SK-N-SH treated with all-trans-retinoic acid at 6 μM for 48 hours (cell line): ENCODE data around the gene G0S2.

Experiments used
- ATAC-seq: fragments of 200-7000 bp; cut with Tn5 transposase; 3 replicates; pipeline ENCODE4 v1.9.1; 2020; ENCODE audit warnings: mild to moderate bottlenecking, moderate library complexity
- ARNTL ChIP-seq: fragments of 450-650 bp; formaldehyde crosslinking; IDR thresholded peaks from 2 replicates; pipeline ENCODE4 v1.5.0; 2020; ENCODE audit warnings: low read depth, mild to moderate bottlenecking, moderate library complexity, borderline replicate concordance
- BACH2 ChIP-seq: fragments of 250-450 bp; sonication (Bioruptor Pico); IDR thresholded peaks from 2 replicates; pipeline ENCODE4 v1.9.0; 2021; ENCODE audit warnings: mild to moderate bottlenecking, borderline replicate concordance
- CSDC2 ChIP-seq: fragments of 250-450 bp; sonication (Bioruptor Pico); IDR thresholded peaks from 2 replicates; pipeline ENCODE4 v1.5.0; 2020; ENCODE audit warnings: mild to moderate bottlenecking, moderate library complexity
- ESRRG ChIP-seq: fragments of 250-450 bp; sonication (Bioruptor Pico); IDR thresholded peaks from 2 replicates; pipeline ENCODE4 v1.6.1; 2021; ENCODE audit warnings: mild to moderate bottlenecking
- GLIS3 ChIP-seq: fragments of 250-450 bp; sonication (Bioruptor Pico); IDR thresholded peaks from 2 replicates; pipeline ENCODE4 v1.5.0; 2020; ENCODE audit warnings: mild to moderate bottlenecking, moderate library complexity
- ISL1 ChIP-seq: fragments of 250-450 bp; sonication (Bioruptor Pico); IDR thresholded peaks from 2 replicates; pipeline ENCODE4 v2.1.2; 2022; ENCODE audit warnings: mild to moderate bottlenecking, moderate library complexity
- OSR1 ChIP-seq: fragments of 250-450 bp; sonication (Bioruptor Pico); IDR thresholded peaks from 2 replicates; pipeline ENCODE4 v1.8.0; 2022; ENCODE audit warnings: moderate library complexity, mild to moderate bottlenecking, inconsistent platforms
- PPARA ChIP-seq: fragments of 250-450 bp; sonication (Bioruptor Pico); IDR thresholded peaks from 2 replicates; pipeline ENCODE4 v1.5.0; 2020; ENCODE audit warnings: mild to moderate bottlenecking, borderline replicate concordance
- RARB ChIP-seq: fragments of 250-450 bp; sonication (Bioruptor Pico); IDR thresholded peaks from 2 replicates; pipeline ENCODE4 v1.8.0; 2021; ENCODE audit warnings: mild to moderate bottlenecking, moderate library complexity
- SNAI2 ChIP-seq: fragments of 250-450 bp; sonication (Bioruptor Pico); IDR thresholded peaks from 2 replicates; pipeline ENCODE4 v1.5.0; 2020; ENCODE audit warnings: mild to moderate bottlenecking, moderate library complexity
- TOX ChIP-seq: fragments of 250-450 bp; sonication (Bioruptor Pico); IDR thresholded peaks from 2 replicates; pipeline ENCODE4 v1.8.0; 2021; ENCODE audit warnings: mild to moderate bottlenecking, moderate library complexity, borderline replicate concordance
- ZC3H10 ChIP-seq: fragments of 250-450 bp; sonication (Bioruptor Pico); IDR thresholded peaks from 2 replicates; pipeline ENCODE4 v1.5.1; 2021; ENCODE audit warnings: mild to moderate bottlenecking, moderate library complexity
- ZFP3 ChIP-seq: fragments of 250-450 bp; sonication (Bioruptor Pico); IDR thresholded peaks from 2 replicates; pipeline ENCODE4 v1.5.0; 2020; ENCODE audit warnings: mild to moderate bottlenecking, moderate library complexity
- ZFP30 ChIP-seq: fragments of 450-650 bp; formaldehyde crosslinking; IDR thresholded peaks from 2 replicates; pipeline ENCODE4 v1.5.0; 2022; ENCODE audit warnings: mild to moderate bottlenecking, moderate library complexity
- ZNF565 ChIP-seq: fragments of 450-650 bp; formaldehyde crosslinking; conservative IDR thresholded peaks from 2 replicates; pipeline ENCODE4 v1.5.0; 2020; ENCODE audit warnings: low read depth, mild to moderate bottlenecking, moderate library complexity
- ZNF70 ChIP-seq: fragments of 450-650 bp; formaldehyde crosslinking; IDR thresholded peaks from 2 replicates; pipeline ENCODE4 v1.5.0; 2020; ENCODE audit warnings: mild to moderate bottlenecking, moderate library complexity
- ZNF8 ChIP-seq: fragments of 450-650 bp; formaldehyde crosslinking; IDR thresholded peaks from 2 replicates; pipeline ENCODE4 v1.5.0; 2020; ENCODE audit warnings: mild to moderate bottlenecking, moderate library complexity
- TF ChIP-seq, protein P1 (sequence below): fragments of 250-450 bp; sonication (Bioruptor Pico); IDR thresholded peaks from 2 replicates; pipeline ENCODE4 v1.8.0; 2020; ENCODE audit warnings: mild to moderate bottlenecking, moderate library complexity, borderline replicate concordance
- TF ChIP-seq, protein P2 (sequence below): fragments of 250-450 bp; sonication (Bioruptor Pico); IDR thresholded peaks from 2 replicates; pipeline ENCODE4 v1.5.1; 2021; ENCODE audit warnings: mild to moderate bottlenecking, moderate library complexity
- TF ChIP-seq, protein P3 (sequence below): fragments of 250-450 bp; sonication (Bioruptor Pico); IDR thresholded peaks from 2 replicates; pipeline ENCODE4 v1.5.1; 2020; ENCODE audit warnings: low read depth, mild to moderate bottlenecking, moderate library complexity
- TF ChIP-seq, protein P4 (sequence below): fragments of 250-450 bp; sonication (Bioruptor Pico); IDR thresholded peaks from 2 replicates; pipeline ENCODE4 v1.8.0; 2021; ENCODE audit warnings: low read depth, mild to moderate bottlenecking, moderate library complexity, borderline replicate concordance
- TF ChIP-seq, protein P5 (sequence below): fragments of 250-450 bp; sonication (Bioruptor Pico); IDR thresholded peaks from 2 replicates; pipeline ENCODE4 v1.5.0; 2020; ENCODE audit warnings: mild to moderate bottlenecking, moderate library complexity

G0S2 gene

DNA sequence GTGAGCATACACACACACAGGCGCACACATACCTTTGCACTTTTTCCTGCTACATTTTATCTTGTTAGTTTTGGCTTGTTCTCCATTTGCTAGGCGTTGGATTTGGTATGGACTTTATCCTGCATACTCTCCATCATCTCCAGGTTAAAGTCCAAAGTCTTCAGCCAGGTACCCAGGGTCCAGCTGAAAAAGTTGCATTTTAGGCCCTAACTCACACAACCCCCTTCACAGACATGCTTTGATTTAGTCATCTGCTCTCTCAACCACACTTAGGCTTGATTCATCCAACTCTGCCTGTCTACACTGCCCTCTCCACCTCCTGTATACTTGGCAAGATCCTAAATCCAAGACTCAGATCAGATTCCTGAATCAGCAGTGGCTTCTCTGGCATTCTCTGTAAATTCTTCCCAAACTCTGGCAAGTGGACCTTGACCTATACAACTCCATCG lies 12.3 kb upstream of the G0S2 start:
- TF ChIP-seq ARNTL (no peak), SNAI2 (no peak), ZFP30 (no peak), GLIS3 (no peak), ESRRG (CRISPR knock-in tag) (no peak), TOX (CRISPR knock-in tag) (no peak), CSDC2 (CRISPR knock-in tag) (no peak), ISL1 (no peak), ZNF565 (CRISPR knock-in tag) (no peak), ZC3H10 (CRISPR knock-in tag) (no peak), BACH2 (no peak), PPARA (CRISPR knock-in tag) (no peak), OSR1 (CRISPR knock-in tag) (no peak), ZNF70 (CRISPR knock-in tag) (no peak), ZFP3 (no peak)
- TF ChIP-seq, protein P1, sequence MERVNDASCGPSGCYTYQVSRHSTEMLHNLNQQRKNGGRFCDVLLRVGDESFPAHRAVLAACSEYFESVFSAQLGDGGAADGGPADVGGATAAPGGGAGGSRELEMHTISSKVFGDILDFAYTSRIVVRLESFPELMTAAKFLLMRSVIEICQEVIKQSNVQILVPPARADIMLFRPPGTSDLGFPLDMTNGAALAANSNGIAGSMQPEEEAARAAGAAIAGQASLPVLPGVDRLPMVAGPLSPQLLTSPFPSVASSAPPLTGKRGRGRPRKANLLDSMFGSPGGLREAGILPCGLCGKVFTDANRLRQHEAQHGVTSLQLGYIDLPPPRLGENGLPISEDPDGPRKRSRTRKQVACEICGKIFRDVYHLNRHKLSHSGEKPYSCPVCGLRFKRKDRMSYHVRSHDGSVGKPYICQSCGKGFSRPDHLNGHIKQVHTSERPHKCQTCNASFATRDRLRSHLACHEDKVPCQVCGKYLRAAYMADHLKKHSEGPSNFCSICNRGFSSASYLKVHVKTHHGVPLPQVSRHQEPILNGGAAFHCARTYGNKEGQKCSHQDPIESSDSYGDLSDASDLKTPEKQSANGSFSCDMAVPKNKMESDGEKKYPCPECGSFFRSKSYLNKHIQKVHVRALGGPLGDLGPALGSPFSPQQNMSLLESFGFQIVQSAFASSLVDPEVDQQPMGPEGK = no peak
- TF ChIP-seq, protein P2, sequence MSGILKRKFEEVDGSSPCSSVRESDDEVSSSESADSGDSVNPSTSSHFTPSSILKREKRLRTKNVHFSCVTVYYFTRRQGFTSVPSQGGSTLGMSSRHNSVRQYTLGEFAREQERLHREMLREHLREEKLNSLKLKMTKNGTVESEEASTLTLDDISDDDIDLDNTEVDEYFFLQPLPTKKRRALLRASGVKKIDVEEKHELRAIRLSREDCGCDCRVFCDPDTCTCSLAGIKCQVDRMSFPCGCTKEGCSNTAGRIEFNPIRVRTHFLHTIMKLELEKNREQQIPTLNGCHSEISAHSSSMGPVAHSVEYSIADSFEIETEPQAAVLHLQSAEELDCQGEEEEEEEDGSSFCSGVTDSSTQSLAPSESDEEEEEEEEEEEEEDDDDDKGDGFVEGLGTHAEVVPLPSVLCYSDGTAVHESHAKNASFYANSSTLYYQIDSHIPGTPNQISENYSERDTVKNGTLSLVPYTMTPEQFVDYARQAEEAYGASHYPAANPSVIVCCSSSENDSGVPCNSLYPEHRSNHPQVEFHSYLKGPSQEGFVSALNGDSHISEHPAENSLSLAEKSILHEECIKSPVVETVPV (CRISPR knock-in tag) = no peak
- TF ChIP-seq, protein P3, sequence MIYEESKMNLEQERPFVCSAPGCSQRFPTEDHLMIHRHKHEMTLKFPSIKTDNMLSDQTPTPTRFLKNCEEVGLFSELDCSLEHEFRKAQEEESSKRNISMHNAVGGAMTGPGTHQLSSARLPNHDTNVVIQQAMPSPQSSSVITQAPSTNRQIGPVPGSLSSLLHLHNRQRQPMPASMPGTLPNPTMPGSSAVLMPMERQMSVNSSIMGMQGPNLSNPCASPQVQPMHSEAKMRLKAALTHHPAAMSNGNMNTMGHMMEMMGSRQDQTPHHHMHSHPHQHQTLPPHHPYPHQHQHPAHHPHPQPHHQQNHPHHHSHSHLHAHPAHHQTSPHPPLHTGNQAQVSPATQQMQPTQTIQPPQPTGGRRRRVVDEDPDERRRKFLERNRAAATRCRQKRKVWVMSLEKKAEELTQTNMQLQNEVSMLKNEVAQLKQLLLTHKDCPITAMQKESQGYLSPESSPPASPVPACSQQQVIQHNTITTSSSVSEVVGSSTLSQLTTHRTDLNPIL (CRISPR knock-in tag) = no peak
- TF ChIP-seq, protein P4, sequence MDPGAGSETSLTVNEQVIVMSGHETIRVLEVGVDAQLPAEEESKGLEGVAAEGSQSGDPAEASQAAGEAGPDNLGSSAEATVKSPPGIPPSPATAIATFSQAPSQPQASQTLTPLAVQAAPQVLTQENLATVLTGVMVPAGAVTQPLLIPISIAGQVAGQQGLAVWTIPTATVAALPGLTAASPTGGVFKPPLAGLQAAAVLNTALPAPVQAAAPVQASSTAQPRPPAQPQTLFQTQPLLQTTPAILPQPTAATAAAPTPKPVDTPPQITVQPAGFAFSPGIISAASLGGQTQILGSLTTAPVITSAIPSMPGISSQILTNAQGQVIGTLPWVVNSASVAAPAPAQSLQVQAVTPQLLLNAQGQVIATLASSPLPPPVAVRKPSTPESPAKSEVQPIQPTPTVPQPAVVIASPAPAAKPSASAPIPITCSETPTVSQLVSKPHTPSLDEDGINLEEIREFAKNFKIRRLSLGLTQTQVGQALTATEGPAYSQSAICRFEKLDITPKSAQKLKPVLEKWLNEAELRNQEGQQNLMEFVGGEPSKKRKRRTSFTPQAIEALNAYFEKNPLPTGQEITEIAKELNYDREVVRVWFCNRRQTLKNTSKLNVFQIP (CRISPR knock-in tag) = no peak
- TF ChIP-seq, protein P5, sequence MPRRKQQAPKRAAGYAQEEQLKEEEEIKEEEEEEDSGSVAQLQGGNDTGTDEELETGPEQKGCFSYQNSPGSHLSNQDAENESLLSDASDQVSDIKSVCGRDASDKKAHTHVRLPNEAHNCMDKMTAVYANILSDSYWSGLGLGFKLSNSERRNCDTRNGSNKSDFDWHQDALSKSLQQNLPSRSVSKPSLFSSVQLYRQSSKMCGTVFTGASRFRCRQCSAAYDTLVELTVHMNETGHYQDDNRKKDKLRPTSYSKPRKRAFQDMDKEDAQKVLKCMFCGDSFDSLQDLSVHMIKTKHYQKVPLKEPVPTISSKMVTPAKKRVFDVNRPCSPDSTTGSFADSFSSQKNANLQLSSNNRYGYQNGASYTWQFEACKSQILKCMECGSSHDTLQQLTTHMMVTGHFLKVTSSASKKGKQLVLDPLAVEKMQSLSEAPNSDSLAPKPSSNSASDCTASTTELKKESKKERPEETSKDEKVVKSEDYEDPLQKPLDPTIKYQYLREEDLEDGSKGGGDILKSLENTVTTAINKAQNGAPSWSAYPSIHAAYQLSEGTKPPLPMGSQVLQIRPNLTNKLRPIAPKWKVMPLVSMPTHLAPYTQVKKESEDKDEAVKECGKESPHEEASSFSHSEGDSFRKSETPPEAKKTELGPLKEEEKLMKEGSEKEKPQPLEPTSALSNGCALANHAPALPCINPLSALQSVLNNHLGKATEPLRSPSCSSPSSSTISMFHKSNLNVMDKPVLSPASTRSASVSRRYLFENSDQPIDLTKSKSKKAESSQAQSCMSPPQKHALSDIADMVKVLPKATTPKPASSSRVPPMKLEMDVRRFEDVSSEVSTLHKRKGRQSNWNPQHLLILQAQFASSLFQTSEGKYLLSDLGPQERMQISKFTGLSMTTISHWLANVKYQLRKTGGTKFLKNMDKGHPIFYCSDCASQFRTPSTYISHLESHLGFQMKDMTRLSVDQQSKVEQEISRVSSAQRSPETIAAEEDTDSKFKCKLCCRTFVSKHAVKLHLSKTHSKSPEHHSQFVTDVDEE (CRISPR knock-in tag) = no peak

DNA sequence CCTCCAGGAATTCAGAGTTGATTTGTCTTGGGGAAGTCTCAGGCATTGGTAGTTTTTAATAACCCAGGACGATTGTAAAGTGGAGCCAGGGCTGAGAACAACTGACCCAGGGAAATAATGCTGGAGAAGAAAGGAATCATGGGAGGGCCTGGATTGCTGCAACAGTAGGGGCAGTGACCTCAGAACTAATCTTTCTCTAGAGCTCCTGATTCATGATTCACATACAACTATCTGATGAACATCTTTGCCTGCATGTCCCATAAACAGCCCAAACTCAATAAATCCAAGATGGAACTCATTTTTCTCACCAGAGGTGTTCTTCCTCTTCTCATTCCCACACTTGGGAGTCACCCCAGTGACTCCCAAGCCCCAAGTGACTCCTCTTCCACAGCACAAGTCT lies 8.1 kb upstream of the G0S2 start:
- ATAC-seq = no peak
- no peak for TF ChIP-seq ZNF8
- TF ChIP-seq ZFP3 = no peak
- TF ChIP-seq ZC3H10 (CRISPR knock-in tag) = no peak
- no peak for TF ChIP-seq BACH2
- no peak for TF ChIP-seq ZNF70 (CRISPR knock-in tag)

More for the DNA sequence above, 12.3 kb upstream of the G0S2 start:
- ATAC-seq = peak; percentile 17; the same call in 1 of the 3 replicates

DNA sequence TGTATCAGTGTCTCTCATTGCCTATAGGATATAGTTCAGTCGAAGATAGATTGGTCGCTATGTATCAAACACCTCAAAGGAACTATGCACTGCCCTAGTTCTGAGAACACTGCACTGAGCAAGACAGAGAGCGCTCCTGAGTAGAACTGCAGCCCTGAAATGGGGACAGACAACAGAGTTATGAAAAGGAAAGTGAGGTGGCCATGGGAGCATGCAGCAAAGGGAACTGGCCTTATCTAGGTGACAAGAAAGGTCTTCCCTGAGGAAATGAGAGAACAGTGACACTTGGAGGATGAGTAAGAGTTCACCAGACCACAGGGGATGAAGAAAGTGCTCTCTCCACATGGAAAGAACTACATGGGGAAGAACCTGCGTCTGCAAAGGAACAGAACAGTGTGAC lies 7.5 kb upstream of the G0S2 start:
- TF ChIP-seq RARB (CRISPR knock-in tag) = no peak
- no peak for TF ChIP-seq ZNF8
- TF ChIP-seq, protein P1 = no peak
- TF ChIP-seq, protein P4 (CRISPR knock-in tag) = no peak
- no peak for TF ChIP-seq CSDC2 (CRISPR knock-in tag)
- TF ChIP-seq ZFP3 = no peak
- ATAC-seq = no peak; the same call in 2 of the 3 replicates
